ENCODE results near the gene PXYLP1. TPM values are rescaled to one million over a fixed set of nuclear protein-coding genes. Genes with fewer than 3 reads are reported as not detected.
"Not testable (repeated sequence)": the region's sequence is repeated elsewhere in the genome, so short reads cannot be mapped to it uniquely, and the experiment has no call there.

PXYLP1 gene
- total RNA-seq, 4 donors from 2014 or later = 9.9 to 11.7 (median 10.0) TPM

GRCh38 chr3:141311496-141312353 lies 80.1 kb downstream of the PXYLP1 start:
- no peaks in the 10 kb centered on the region for H3K36me3 ChIP-seq
- H3K27ac ChIP-seq = peak overlapping the region; percentile 43 to 86 (median 82)
- no peaks in the 10 kb centered on the region for H3K9me3 ChIP-seq
- no peaks in the 10 kb centered on the region for H3K27me3 ChIP-seq
- H3K4me1 ChIP-seq = peaks cover 0 to 18% (median 6%) of the 10 kb centered on the region in 4 donors
- H3K4me3 ChIP-seq = peak overlapping the region; percentile 50 to 76 (median 67)
- peak in 1 of 2 donors; percentile 63 for TF ChIP-seq POLR2A (IDR thresholded peaks at IDR 0.05)
- peak; percentile 90 to 91 for TF ChIP-seq EP300 (IDR thresholded peaks at IDR 0.05)
- peak; percentile 48 to 90 (median 72) for TF ChIP-seq CTCF (IDR thresholded peaks at IDR 0.05)
- 7 to 10% methylated on average over 22 to 29 of the region's 43 CpGs for WGBS, 2 donors
- peak; percentile 94 to 97 for DNase-seq (ENCODE audit: low spot score in 2 of 2)

GRCh38 chr3:141312354-141313092 lies 80.9 kb downstream of the PXYLP1 start:
- TF ChIP-seq CTCF (IDR thresholded peaks at IDR 0.05) (no peak), POLR2A (IDR thresholded peaks at IDR 0.05) (no peak), EP300 (IDR thresholded peaks at IDR 0.05) (no peak)
- WGBS, 2 donors = 80 to 87% methylated on average over 16 of the region's 16 CpGs

GRCh38 chr3:141313093-141313683 lies 81.6 kb downstream of the PXYLP1 start:
- H3K9me3 ChIP-seq = no peaks in the 10 kb centered on the region
- H3K4me3 ChIP-seq = no peak overlapping the region
- 95 to 96% methylated on average over 10 of the region's 10 CpGs for WGBS, 2 donors
- H3K27ac ChIP-seq = no peak overlapping the region
- TF ChIP-seq CTCF (IDR thresholded peaks at IDR 0.05) = no peak
- TF ChIP-seq EP300 (IDR thresholded peaks at IDR 0.05) = no peak
- TF ChIP-seq POLR2A (IDR thresholded peaks at IDR 0.05) = no peak
- no peaks in the 10 kb centered on the region for H3K27me3 ChIP-seq
- no peaks in the 10 kb centered on the region for H3K36me3 ChIP-seq
- no peak for DNase-seq (ENCODE audit: low spot score in 2 of 2)
- peaks cover 0 to 18% (median 6%) of the 10 kb centered on the region in 4 donors for H3K4me1 ChIP-seq

More at GRCh38 chr3:141312354-141313092, 80.9 kb downstream of the PXYLP1 start:
- no peaks in the 10 kb centered on the region for H3K36me3 ChIP-seq
- peak overlapping the region; percentile 43 to 86 (median 82) for H3K27ac ChIP-seq
- no peak for DNase-seq (ENCODE audit: low spot score in 2 of 2)
- H3K9me3 ChIP-seq = no peaks in the 10 kb centered on the region
- H3K27me3 ChIP-seq = no peaks in the 10 kb centered on the region
- peak overlapping the region; percentile 50 to 76 (median 67) for H3K4me3 ChIP-seq
- peaks cover 0 to 18% (median 6%) of the 10 kb centered on the region in 4 donors for H3K4me1 ChIP-seq

- H3K4me3 ChIP-seq; H3K9me3 ChIP-seq; H3K27me3 ChIP-seq; H3K36me3 ChIP-seq; DNase-seq (ENCODE audit: low spot score in 2 of 2); H3K27ac ChIP-seq: not testable (repeated sequence)
- 90 to 93% methylated on average over 4 of the region's 4 CpGs for WGBS, 2 donors
- peaks cover 0 to 15% (median 6%) of the 10 kb centered on the region in 4 donors for H3K4me1 ChIP-seq
Measured at GRCh38 chr3:141314415-141314814, 82.8 kb downstream of the PXYLP1 start.

GRCh38 chr3:141316851-141317250 lies 85.2 kb downstream of the PXYLP1 start:
- WGBS, 2 donors = 88 to 97% methylated on average over 1 of the region's 1 CpG
- no peak overlapping the region for H3K4me3 ChIP-seq
- H3K4me1 ChIP-seq = peaks cover 0 to 11% (median 4%) of the 10 kb centered on the region in 4 donors
- no peaks in the 10 kb centered on the region for H3K9me3 ChIP-seq
- TF ChIP-seq CTCF (IDR thresholded peaks at IDR 0.05) = no peak
- TF ChIP-seq POLR2A (IDR thresholded peaks at IDR 0.05) = no peak
- TF ChIP-seq EP300 (IDR thresholded peaks at IDR 0.05) = no peak
- H3K27ac ChIP-seq = no peak overlapping the region
- H3K36me3 ChIP-seq = no peaks in the 10 kb centered on the region
- no peak for DNase-seq (ENCODE audit: low spot score in 2 of 2)
- H3K27me3 ChIP-seq = no peaks in the 10 kb centered on the region

All from tibial nerve (tissue), 4 donors.